ENCODE results near the gene CNST. TPM values are rescaled to one million over a fixed set of nuclear protein-coding genes. Genes with fewer than 3 reads are reported as not detected.

The CNST gene
- total and polyA plus RNA-seq, 9 of the 15 experiments (the other 6 are each of a cell fraction or from before 2014, with no cell fraction given), result 17.0 to 55.3 (median 30.8) TPM

GRCh38 chr1:246576709-246577032, 10.4 kb downstream of the CNST start (continued):
- no peak for TF ChIP-seq ETV6 (IDR thresholded peaks at IDR 0.05; ENCODE audit: borderline replicate concordance in 1 of 2, low read depth in 2 of 2, low read length in 1 of 2)
- no peak for TF ChIP-seq ETV6 (CRISPR knock-in tag; IDR thresholded peaks at IDR 0.05; ENCODE audit: borderline replicate concordance)
- TF ChIP-seq CTCFL (IDR thresholded peaks at IDR 0.05; ENCODE audit: borderline replicate concordance, insufficient read depth, low read depth, low read length, poor library complexity, severe bottlenecking), result no peak
- no peak for TF ChIP-seq ZNF639 (CRISPR knock-in tag; conservative IDR thresholded peaks at IDR 0.05 in 1 of 2, IDR thresholded peaks at IDR 0.05 in 1 of 2)
- TF ChIP-seq ZNF695 (CRISPR knock-in tag; IDR thresholded peaks at IDR 0.05), result no peak
- TF ChIP-seq NR2C1 (IDR thresholded peaks at IDR 0.05), result no peak
- TF ChIP-seq NR2C1 (tag; IDR thresholded peaks at IDR 0.05), result no peak
- no peak for TF ChIP-seq SP1 (CRISPR knock-in tag; IDR thresholded peaks at IDR 0.05)
- TF ChIP-seq FOXO4 (CRISPR knock-in tag; IDR thresholded peaks at IDR 0.05), result no peak
- peak; percentile 70 for TF ChIP-seq ZNF395 (CRISPR knock-in tag; IDR thresholded peaks at IDR 0.05)
- TF ChIP-seq MAFG (tag; conservative IDR thresholded peaks at IDR 0.05), result no peak
- 0 out of 2 replicates have a peak, but pooled peaks have one; percentile 33 for TF ChIP-seq ARID3A (IDR thresholded peaks at IDR 0.05; ENCODE audit: borderline replicate concordance, low read depth, low read length)
- no peak for TF ChIP-seq ZNF518B (CRISPR knock-in tag; IDR thresholded peaks at IDR 0.05)
- TF ChIP-seq EGR1 (conservative IDR thresholded peaks at IDR 0.05), result peak; percentile 69
- peak; percentile 13; the same call in 1 of the 2 replicates for TF ChIP-seq RFX1 (IDR thresholded peaks at IDR 0.05)
- no peak for TF ChIP-seq PHF21A (IDR thresholded peaks at IDR 0.05; ENCODE audit: borderline replicate concordance, low read depth)

Data from K562 (cell line).